NCI-H2171 treated with DMSO at 0.1 percent for 48 hours (cell line): Measurements from ENCODE around the gene FTCD.

Source experiments
- DNase-seq: peaks from one replicate; lab custom pipeline; 2025; lab: John Stamatoyannopoulos, UW

The FTCD gene

DNA sequence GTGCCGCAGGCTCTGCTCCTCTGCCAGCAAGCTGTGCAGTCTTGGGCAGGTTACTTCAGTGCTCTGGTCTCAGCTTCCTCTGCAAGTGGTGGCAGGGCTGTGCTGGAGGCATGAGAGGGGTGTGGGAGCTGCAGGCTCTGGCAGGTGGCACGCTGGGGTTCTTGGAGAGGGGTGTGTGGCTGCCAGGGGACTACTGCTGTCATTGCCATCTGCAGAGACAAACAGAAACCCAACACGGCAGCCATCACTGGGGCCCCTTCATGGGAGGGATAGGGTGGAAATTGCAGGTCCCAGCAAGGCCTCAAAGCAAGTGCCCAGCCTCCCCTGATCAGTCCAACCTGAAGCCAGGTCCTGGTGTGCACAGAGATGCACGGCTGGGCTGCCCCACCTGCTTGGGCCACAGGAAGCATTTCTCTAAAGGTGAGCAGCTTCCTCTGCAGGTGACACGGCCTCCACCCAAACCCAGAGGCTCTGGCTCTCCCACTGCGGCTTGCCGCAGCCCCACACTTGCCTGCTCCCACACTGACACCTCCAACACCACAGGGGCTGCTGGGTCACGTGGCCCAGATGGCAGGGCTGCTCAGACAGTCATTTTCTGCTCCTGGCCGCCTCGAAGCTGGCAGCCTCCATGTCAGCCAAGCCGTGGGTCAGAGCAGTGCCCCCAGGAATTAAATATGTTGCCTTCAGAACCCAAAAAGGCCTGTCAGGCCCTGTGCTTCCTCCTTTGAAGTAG, 61.5 kb downstream of the FTCD start:
- no peak for DNase-seq

DNA sequence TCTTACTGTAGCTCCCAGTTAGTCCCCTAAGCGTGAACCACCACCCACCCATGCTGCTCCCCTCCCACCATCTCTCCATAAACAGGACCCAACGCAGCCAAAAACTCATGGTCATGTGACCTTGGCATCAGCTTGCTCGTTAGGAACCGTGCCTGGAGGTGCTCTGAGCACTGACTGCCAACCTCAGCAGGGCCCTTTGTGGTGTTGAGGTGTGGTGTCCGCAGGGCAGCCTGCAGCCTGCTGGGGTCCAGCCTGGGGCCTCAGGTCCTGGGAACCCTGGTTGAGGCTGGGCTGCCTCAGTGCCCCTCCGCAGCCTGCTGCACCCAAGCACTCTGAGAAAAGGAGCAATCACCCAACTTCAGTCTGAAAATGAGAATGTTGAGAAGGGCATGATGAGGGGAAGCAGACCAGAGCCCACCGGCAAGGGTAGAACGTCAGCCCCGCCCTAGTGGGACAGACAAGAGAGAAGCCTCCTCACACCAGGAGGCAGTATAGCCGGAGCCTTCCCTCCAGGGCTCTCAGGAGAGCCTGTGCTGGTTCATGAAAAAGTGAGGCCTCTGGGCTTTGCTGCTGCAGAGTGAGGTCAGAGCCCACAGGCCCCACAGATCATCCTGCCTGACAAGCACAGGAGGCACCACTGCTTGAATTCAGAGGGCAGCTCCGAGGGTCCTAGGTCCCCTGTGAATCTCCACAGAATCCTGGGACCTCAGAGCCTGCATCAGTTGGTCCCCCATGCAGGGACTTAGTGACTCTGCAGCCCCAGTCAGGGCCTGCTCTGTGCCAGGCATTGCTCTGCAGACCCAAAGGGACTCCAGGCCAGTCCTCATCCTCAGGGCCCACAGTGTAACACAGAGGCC, 62.3 kb downstream of the FTCD start:
- DNase-seq = no peak

DNA sequence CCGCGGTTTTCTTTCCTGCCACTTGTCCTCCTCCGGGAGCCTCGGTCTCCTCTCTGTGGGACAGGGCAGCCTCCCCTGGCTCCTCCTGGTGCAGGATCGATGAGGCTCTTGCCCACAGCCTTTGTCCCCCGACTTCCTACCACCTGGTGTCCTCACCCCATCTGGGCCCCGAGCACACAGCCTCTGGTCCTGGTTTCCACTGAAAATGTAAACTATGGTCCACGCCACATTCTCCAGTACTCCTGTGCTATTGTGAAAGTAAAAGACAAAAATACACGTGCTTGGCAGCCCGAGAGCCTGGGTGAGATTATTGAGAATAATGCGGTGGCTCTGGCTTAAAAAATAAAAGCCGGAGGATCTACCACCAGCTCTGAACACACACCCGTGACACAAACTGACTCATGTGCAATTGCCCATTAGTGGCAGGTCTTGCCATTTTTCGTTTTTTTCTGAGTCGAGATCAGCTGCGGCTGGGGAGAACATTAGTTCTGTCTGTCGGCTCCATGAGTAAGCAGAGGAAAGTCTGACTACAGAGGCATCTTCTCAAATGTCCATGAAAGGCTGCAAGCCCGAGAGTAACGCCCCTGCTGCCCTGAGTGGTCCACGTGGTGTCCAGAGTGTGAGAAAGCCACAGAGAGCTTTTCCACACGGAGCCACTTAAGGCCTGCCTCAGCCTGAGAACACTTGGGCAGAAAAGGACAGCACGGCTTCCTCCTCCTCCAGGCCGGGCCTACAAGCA, 63.2 kb downstream of the FTCD start:
- DNase-seq = no peak

DNA sequence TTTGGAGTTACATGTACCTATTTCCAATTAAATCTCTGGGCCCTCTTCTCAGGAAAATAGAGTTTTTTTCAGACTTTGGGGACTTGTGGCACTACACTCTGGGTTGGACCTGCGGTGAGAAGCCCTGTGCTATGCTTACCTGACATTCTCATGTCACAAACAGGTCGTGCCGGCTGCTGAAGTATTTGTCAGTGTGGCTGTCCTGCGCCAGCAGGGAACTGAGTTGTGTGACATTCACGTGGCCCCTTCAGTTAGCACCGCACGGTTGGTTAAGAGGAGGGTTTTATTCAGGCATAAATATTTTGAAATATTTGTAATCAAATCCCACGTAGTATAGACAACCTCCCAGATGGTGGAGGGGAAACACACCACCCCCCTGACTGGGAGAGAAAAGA, 63.8 kb downstream of the FTCD start:
- DNase-seq = no peak

DNA sequence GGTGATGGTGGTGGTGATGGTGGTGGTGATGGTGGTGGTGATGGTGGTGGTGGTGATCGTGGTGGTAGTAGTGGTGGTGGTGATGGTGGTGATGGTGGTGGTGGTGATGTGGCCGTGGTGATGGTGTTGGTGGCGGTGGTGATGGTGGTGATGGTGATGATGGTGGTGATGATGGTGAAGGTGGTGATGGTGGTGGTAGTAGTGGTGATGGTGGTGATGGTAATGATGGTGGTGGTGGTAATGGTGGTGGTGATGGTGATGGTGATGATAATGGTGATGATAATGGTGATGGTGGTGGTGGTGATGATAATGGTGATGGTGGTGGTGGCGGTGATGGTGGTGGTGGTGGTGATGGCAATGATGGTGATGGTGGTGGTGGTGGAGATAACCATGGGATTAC, 64.3 kb downstream of the FTCD start:
- DNase-seq = no peak

DNA sequence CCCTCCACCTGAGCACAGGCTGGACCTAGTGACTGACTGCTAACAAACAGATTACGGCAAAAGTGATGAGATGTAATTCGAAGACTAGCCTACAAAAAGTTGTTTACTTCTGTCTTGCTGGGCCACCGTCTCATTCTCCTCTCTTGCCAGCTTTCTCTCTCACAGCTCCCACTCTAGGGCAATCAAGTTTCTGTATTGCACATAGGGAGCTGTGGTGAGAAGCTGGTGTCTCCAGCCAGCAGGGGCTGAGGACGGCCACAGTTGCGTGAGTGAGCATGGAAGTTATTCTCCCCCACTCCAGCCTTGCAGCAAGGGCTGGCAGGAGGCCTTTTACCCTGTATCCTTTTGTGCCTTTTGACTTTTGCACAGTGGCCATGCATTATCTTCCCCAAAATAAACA, 66.1 kb downstream of the FTCD start:
- no peak for DNase-seq

DNA sequence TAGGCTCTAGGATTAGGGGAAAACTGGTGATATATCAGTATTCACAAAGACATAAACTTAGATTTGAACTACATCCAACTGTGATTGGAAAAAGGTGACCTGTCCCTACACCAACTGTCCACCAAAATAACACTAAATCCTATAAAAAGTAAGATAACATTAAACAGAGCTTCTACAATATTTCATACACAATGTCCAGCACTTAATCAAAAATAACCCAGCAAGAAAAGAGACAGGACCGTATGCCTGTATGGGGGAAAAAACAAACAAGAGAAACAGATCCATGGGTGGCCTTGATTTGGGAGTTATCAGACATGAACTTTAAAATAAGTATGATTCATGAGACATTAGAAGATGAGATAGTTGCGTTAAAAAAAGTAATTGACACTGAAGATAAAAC, 67.2 kb downstream of the FTCD start:
- DNase-seq = no peak

DNA sequence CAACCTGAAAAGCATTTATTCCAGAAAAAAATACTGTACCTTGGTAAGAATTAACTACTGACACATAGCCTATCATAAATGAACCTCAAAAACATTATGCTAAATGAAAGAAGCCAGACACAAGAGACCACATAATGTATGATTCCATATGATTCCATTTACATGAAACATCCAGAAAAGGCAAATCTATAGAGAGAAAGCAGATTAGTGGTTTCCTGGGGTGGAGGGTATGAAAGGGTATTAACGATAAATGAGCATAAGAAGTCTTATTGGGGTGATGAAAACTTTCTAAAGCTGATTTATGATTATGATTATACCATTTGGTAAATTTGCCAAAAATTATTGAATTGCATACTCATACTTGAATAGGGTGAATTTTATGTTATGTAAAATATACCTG, 67.7 kb downstream of the FTCD start:
- DNase-seq = no peak
